Measurements from ENCODE around the gene DNAI2. TPM values are rescaled to one million over a fixed set of nuclear protein-coding genes. Genes with fewer than 3 reads are reported as not detected.

Gene DNAI2
- polyA plus RNA-seq, 1 of the 3 experiments (the other 2 are of a cell fraction), result not detected

GRCh38 chr17:74231928-74232907, 41.8 kb upstream of the DNAI2 start:
- peaks cover 0 to 8% of the 10 kb centered on the region in 2 experiments; a peak in 1 of 4 replicates for H3K4me1 ChIP-seq (ENCODE audit: control insufficient read depth in 1 of 2, insufficient read depth in 2 of 2, low read depth in 1 of 2, low read length in 1 of 2)
- ChIA-PET POLR2A (interaction anchor here (0.7 kb wide), 1 partner anchor 9 kb away, joined by 3 read pairs; no protein-coding TSS in a partner anchor), CTCF (interaction anchor here (0.8 to 2.2 kb wide), 8 partner anchors 11 to 136 kb away, joined by 3 to 7 read pairs (median 3); no protein-coding TSS in a partner anchor)
- no peak overlapping the region for H3K4me3 ChIP-seq (ENCODE audit: low read depth in 2 of 2, low read length in 1 of 2)
- no peaks in the 10 kb centered on the region for H3K79me2 ChIP-seq (ENCODE audit: insufficient read depth)
- no peaks in the 10 kb centered on the region for H3K9me2 ChIP-seq
- no peak overlapping the region for H3K27ac ChIP-seq (ENCODE audit: low read depth in 2 of 2, low read length in 1 of 2)
- H3K36me3 ChIP-seq (replicated peaks in 1 of 2; ENCODE audit: control insufficient read depth in 1 of 2, insufficient read depth in 2 of 2, low read length in 1 of 2), result no peaks in the 10 kb centered on the region
- no peaks in the 10 kb centered on the region for H3K9me3 ChIP-seq
- no peaks in the 10 kb centered on the region for H3K27me3 ChIP-seq (ENCODE audit: insufficient read depth)
- no peak for DNase-seq
- no peaks in the 10 kb centered on the region for H4K20me1 ChIP-seq (ENCODE audit: insufficient read depth)
- H3F3A ChIP-seq (replicated peaks; ENCODE audit: insufficient read depth), result no peaks in the 10 kb centered on the region
- H2AFZ ChIP-seq (ENCODE audit: low read depth), result no peak overlapping the region
- no peak for TF ChIP-seq ELF1 (IDR thresholded peaks at IDR 0.05)
- TF ChIP-seq GABPA (IDR thresholded peaks at IDR 0.05; ENCODE audit: low read depth), result no peak
- TF ChIP-seq RFX5 (IDR thresholded peaks at IDR 0.05; ENCODE audit: low read length), result no peak
- TF ChIP-seq PBX3 (IDR thresholded peaks at IDR 0.05), result no peak
- no peak for TF ChIP-seq EZH2phosphoT487 (IDR thresholded peaks at IDR 0.05; ENCODE audit: borderline replicate concordance, low read depth)
- TF ChIP-seq FOXM1 (IDR thresholded peaks at IDR 0.05; ENCODE audit: low read depth), result no peak
- TF ChIP-seq TAF1 (IDR thresholded peaks at IDR 0.05; ENCODE audit: borderline replicate concordance, low read depth, low read length), result no peak
- no peak for TF ChIP-seq CTCF (IDR thresholded peaks at IDR 0.05)
- TF ChIP-seq REST (IDR thresholded peaks at IDR 0.05; ENCODE audit: low read depth, low read length), result no peak
- TF ChIP-seq GATA2 (CRISPR knock-in tag; IDR thresholded peaks at IDR 0.05), result no peak
- no peak overlapping the region for H3K9ac ChIP-seq
- WGBS (ENCODE audit: low lambda C conversion rate), result 89% methylated on average over 17 of the region's 17 CpGs
- no peak overlapping the region for H3K4me2 ChIP-seq

Data from SK-N-SH (cell line).